Suppressor macrophage (primary cell): ENCODE data around the gene CYB5RL.

Experiments
- DNase-seq, 4 experiments: peaks; one replicate each; pipeline ENCODE4 v3.0.0-alpha.2; 2020 to 2022

Gene CYB5RL

DNA sequence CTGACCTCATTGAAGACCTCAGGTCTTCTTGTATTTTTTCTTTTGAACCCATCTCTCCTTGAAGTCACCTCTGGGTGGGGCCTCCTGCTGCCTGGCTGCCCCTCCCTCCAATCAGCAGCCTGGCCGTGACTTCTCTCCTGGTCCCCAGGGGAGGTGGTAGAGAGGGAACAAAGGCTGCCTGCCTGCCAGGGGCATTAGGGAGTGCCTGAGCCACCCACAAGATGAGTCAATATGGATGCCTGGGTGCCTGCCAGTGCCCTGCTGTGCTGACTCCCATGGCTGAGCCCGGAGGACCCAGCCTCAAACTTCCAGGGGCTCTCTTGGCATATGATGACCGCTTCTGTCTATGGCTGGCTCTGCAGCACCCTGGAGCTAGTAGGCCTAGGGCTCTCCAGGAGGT, 41.8 kb downstream of the CYB5RL start:
- peak in 2 of 4 experiments; percentile 12 to 31 for DNase-seq

GRCh38 chr1:54157401-54157800, 42.4 kb downstream of the CYB5RL start:
- no peak for DNase-seq

GRCh38 chr1:54156986-54157385, 42.8 kb downstream of the CYB5RL start:
- no peak for DNase-seq

DNA sequence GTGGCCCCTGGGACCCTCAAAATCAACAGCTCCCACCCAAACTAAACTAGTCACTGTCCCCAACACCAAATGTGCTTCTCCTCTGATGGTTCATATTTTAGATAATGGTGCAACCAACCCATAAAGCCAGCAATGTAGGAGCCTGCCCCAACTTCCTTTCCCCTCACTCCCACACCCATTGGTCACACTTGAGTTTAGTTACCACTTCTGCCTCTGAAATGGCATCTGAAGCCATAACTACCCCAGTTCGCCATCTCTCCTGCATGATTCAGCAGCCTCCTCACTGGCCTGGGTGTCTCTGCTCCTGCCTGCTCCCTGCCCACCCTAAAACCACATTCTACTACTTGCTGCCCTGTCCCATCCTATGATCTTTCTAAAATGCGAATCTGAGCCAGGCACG, 43.6 kb downstream of the CYB5RL start:
- peak; percentile 71 to 86 (median 84) for DNase-seq

- peak; percentile 42 to 65 (median 58) for DNase-seq
Measured at GRCh38 chr1:54153535-54154439, 46.0 kb downstream of the CYB5RL start.

DNA sequence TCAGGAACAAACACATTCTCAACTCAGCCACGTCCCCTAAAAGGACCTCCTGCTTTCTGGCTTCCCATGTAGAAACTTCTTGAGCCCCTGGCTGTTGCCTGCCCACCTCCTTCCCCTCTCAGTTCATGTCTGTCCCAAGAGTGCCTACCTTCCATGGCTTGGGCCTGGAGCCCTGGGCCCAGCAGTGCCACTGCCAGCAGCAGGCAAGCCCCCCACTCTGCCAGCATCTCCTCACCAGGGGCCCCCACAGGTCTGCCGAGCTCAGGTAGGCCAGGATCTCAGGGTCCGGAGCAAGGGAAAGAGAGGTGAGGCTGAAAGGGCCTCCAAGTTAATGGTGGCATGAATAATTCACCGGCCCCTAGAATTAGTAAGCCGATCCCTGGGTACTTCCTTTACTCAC, 47.1 kb downstream of the CYB5RL start, which contains the start of gene CDCP2:
Gene CDCP2, minus strand, starts transcription at position 305 of the 400 bp plus-strand sequence. Its CDS starts 78 bp downstream, at position 227.
- DNase-seq: no peak

DNA sequence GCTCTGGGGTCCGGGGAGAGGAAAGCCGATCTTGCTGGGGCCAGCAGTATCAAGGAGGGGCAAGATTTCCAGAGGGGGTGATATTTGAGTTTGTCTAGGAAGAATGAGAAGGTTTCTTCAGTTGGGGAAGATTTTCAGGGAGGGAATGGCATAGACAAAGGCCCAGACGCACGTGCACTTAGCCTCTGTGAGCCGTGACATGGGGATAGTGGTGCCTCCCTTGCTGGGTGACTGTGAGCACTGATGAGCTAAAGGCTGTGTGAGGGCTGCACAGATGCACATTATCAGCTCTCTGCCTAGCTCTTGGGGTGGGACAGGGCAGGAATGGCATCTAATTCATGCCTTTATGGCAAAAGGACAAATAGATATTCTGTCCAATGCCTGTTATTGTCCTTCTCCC, 48.8 kb downstream of the CYB5RL start:
- no peak for DNase-seq
